ENCODE measurements around the gene MPPED2. TPM values are rescaled to one million over a fixed set of nuclear protein-coding genes. Genes with fewer than 3 reads are reported as not detected.
A peak's percentile ranks its signal among the peaks of the same experiment; 100 is the strongest.

Gene MPPED2
- total RNA-seq, 1 donor from 2014 or later: not detected

- Histone ChIP-seq H3K27me3 (ENCODE audit: control insufficient read depth, insufficient read depth, low read length) (no peaks in the 10 kb centered on the region), H3K4me3 (ENCODE audit: low read depth, low read length) (no peak overlapping the region), H3K36me3 (ENCODE audit: control insufficient read depth, insufficient read depth, low read length) (no peaks in the 10 kb centered on the region)
- TF ChIP-seq CTCF (IDR thresholded peaks at IDR 0.05; ENCODE audit: insufficient read depth, low read length, severe bottlenecking): no peak
- FAIRE-seq: no peak
- no peak for DNase-seq (ENCODE audit: low read depth)
Observed at GRCh38 chr11:30497600-30497999, 88.6 kb downstream of the MPPED2 start.

- H3K27me3 ChIP-seq (ENCODE audit: control insufficient read depth, insufficient read depth, low read length): no peaks in the 10 kb centered on the region
- TF ChIP-seq CTCF (IDR thresholded peaks at IDR 0.05; ENCODE audit: insufficient read depth, low read length, severe bottlenecking): no peak
- no peak for FAIRE-seq
- no peak overlapping the region for H3K4me3 ChIP-seq (ENCODE audit: low read depth, low read length)
- H3K36me3 ChIP-seq (ENCODE audit: control insufficient read depth, insufficient read depth, low read length): no peaks in the 10 kb centered on the region
- DNase-seq (ENCODE audit: low read depth): no peak
Observed at GRCh38 chr11:30496935-30497334, 89.2 kb downstream of the MPPED2 start.

- TF ChIP-seq CTCF (IDR thresholded peaks at IDR 0.05; ENCODE audit: insufficient read depth, low read length, severe bottlenecking): no peak
- DNase-seq (ENCODE audit: low read depth) (no peak), FAIRE-seq (no peak)
- Histone ChIP-seq H3K4me3 (ENCODE audit: low read depth, low read length) (no peak overlapping the region), H3K36me3 (ENCODE audit: control insufficient read depth, insufficient read depth, low read length) (no peaks in the 10 kb centered on the region), H3K27me3 (ENCODE audit: control insufficient read depth, insufficient read depth, low read length) (no peaks in the 10 kb centered on the region)
Observed at GRCh38 chr11:30495437-30495836, 90.7 kb downstream of the MPPED2 start.

- peaks cover 2% of the 10 kb centered on the region for H3K27me3 ChIP-seq (ENCODE audit: control insufficient read depth, insufficient read depth, low read length)
- TF ChIP-seq CTCF (IDR thresholded peaks at IDR 0.05; ENCODE audit: insufficient read depth, low read length, severe bottlenecking): no peak
- no peak for DNase-seq (ENCODE audit: low read depth)
- H3K36me3 ChIP-seq (ENCODE audit: control insufficient read depth, insufficient read depth, low read length): no peaks in the 10 kb centered on the region
- no peak overlapping the region for H3K4me3 ChIP-seq (ENCODE audit: low read depth, low read length)
- no peak for FAIRE-seq
Observed at GRCh38 chr11:30489511-30489910, 96.6 kb downstream of the MPPED2 start.

GRCh38 chr11:30489076-30489475, 97.1 kb downstream of the MPPED2 start:
- DNase-seq (ENCODE audit: low read depth) (no peak), FAIRE-seq (no peak)
- no peak for TF ChIP-seq CTCF (IDR thresholded peaks at IDR 0.05; ENCODE audit: insufficient read depth, low read length, severe bottlenecking)
- Histone ChIP-seq H3K36me3 (ENCODE audit: control insufficient read depth, insufficient read depth, low read length) (no peaks in the 10 kb centered on the region), H3K27me3 (ENCODE audit: control insufficient read depth, insufficient read depth, low read length) (peaks cover 2% of the 10 kb centered on the region), H3K4me3 (ENCODE audit: low read depth, low read length) (no peak overlapping the region)

GRCh38 chr11:30488304-30488998, 97.7 kb downstream of the MPPED2 start:
- FAIRE-seq: no peak
- peak; percentile 82 for DNase-seq (ENCODE audit: low read depth)
- peak overlapping the region; percentile 7 for H3K4me3 ChIP-seq (ENCODE audit: low read depth, low read length)
- peaks cover 2% of the 10 kb centered on the region for H3K27me3 ChIP-seq (ENCODE audit: control insufficient read depth, insufficient read depth, low read length)
- no peaks in the 10 kb centered on the region for H3K36me3 ChIP-seq (ENCODE audit: control insufficient read depth, insufficient read depth, low read length)
- TF ChIP-seq CTCF (IDR thresholded peaks at IDR 0.05; ENCODE audit: insufficient read depth, low read length, severe bottlenecking): no peak

Data from bronchial epithelial cell (primary cell).